ENCODE results near the gene ARHGAP1.
"Not testable (repeated sequence)": the region's sequence is repeated elsewhere in the genome, so short reads cannot be mapped to it uniquely, and the experiment has no call there.

ARHGAP1 gene

GRCh38 chr11:46711303-46711702 lies 10.9 kb upstream of the ARHGAP1 start:
- Mint-ChIP-seq H3K36me3 (ENCODE audit: low read depth) (peaks cover 16% of the 10 kb centered on the region), H3K4me1 (peaks cover 5% of the 10 kb centered on the region), H3K27me3 (ENCODE audit: low read depth) (no peaks in the 10 kb centered on the region)

GRCh38 chr11:46710821-46711269 lies 10.4 kb upstream of the ARHGAP1 start:
- H3K36me3 Mint-ChIP-seq (ENCODE audit: low read depth): peaks cover 16% of the 10 kb centered on the region

More at GRCh38 chr11:46711303-46711702, 10.9 kb upstream of the ARHGAP1 start:
- no peak for TF ChIP-seq CTCF (IDR thresholded peaks at IDR 0.05; ENCODE audit: unreplicated experiment in 3 of 3)
- peak overlapping the region in 1 of 3 experiments; percentile 75 for H3K27ac Mint-ChIP-seq
- H3K9me3 Mint-ChIP-seq: no peaks in the 10 kb centered on the region
- H3K4me3 Mint-ChIP-seq: no peak overlapping the region

GRCh38 chr11:46709351-46709750 lies 8.9 kb upstream of the ARHGAP1 start:
- not testable (repeated sequence) for H3K27me3 Mint-ChIP-seq (ENCODE audit: low read depth); H3K4me3 Mint-ChIP-seq; H3K27ac Mint-ChIP-seq; H3K9me3 Mint-ChIP-seq; H3K4me1 Mint-ChIP-seq
- H3K36me3 Mint-ChIP-seq (ENCODE audit: low read depth): peaks cover 22% of the 10 kb centered on the region

More at GRCh38 chr11:46710821-46711269, 10.4 kb upstream of the ARHGAP1 start:
- no peak overlapping the region for H3K4me3 Mint-ChIP-seq
- H3K27ac Mint-ChIP-seq: peak overlapping the region in 1 of 3 experiments; percentile 75
- no peaks in the 10 kb centered on the region for H3K27me3 Mint-ChIP-seq (ENCODE audit: low read depth)
- no peaks in the 10 kb centered on the region for H3K9me3 Mint-ChIP-seq
- no peak for TF ChIP-seq CTCF (IDR thresholded peaks at IDR 0.05; ENCODE audit: unreplicated experiment in 3 of 3)
- peaks cover 5% of the 10 kb centered on the region for H3K4me1 Mint-ChIP-seq

GRCh38 chr11:46706886-46707285 lies 6.5 kb upstream of the ARHGAP1 start:
- no peak for TF ChIP-seq CTCF (IDR thresholded peaks at IDR 0.05; ENCODE audit: unreplicated experiment in 3 of 3)
- Mint-ChIP-seq H3K4me1 (peaks cover 5% of the 10 kb centered on the region), H3K36me3 (ENCODE audit: low read depth) (peaks cover 42% of the 10 kb centered on the region), H3K27me3 (ENCODE audit: low read depth) (no peaks in the 10 kb centered on the region), H3K9me3 (no peaks in the 10 kb centered on the region), H3K27ac (no peak overlapping the region), H3K4me3 (no peak overlapping the region)

GRCh38 chr11:46705070-46705688 lies 4.8 kb upstream of the ARHGAP1 start:
- peaks cover 46% of the 10 kb centered on the region for H3K36me3 Mint-ChIP-seq (ENCODE audit: low read depth)
- no peak overlapping the region for H3K27ac Mint-ChIP-seq
- peaks cover 14% of the 10 kb centered on the region for H3K4me1 Mint-ChIP-seq
- no peaks in the 10 kb centered on the region for H3K27me3 Mint-ChIP-seq (ENCODE audit: low read depth)
- no peak for TF ChIP-seq CTCF (IDR thresholded peaks at IDR 0.05; ENCODE audit: unreplicated experiment in 3 of 3)
- no peak overlapping the region for H3K4me3 Mint-ChIP-seq
- no peaks in the 10 kb centered on the region for H3K9me3 Mint-ChIP-seq

- Mint-ChIP-seq H3K36me3 (ENCODE audit: low read depth) (peaks cover 31% of the 10 kb centered on the region), H3K27ac (peak overlapping the region; percentile 99 to 100 (median 100)), H3K4me1 (peaks cover 30% of the 10 kb centered on the region), H3K4me3 (peak overlapping the region; percentile 92 to 99 (median 94)), H3K27me3 (ENCODE audit: low read depth) (no peaks in the 10 kb centered on the region), H3K9me3 (no peaks in the 10 kb centered on the region)
- TF ChIP-seq CTCF (IDR thresholded peaks at IDR 0.05; ENCODE audit: unreplicated experiment in 3 of 3): no peak
Measured at GRCh38 chr11:46701078-46701654, 747 bp upstream of the ARHGAP1 start.

Measured in nephron (organoid).